AG09309 (cell line): ENCODE results near the gene ZNF175.

Experiments used
- DNase-seq: peaks from one replicate; pipeline ENCODE4 v3.0.0-alpha.2; 2010; ENCODE audit warnings: low read depth
- H3K4me3 ChIP-seq: 2 replicates; pipeline ENCODE4 v1.5.1; 2011; ENCODE audit warnings: mild to moderate bottlenecking, low read depth, low read length, moderate library complexity; ENCODE audit not compliant: control insufficient read depth
- CTCF ChIP-seq: IDR thresholded peaks from 2 replicates; pipeline ENCODE4 v1.5.1; 2011; ENCODE audit warnings: mild to moderate bottlenecking, low read depth, low read length, inconsistent platforms; ENCODE audit not compliant: insufficient read depth, control insufficient read depth; ENCODE audit errors: missing control alignments

ZNF175 gene

GRCh38 chr19:51572410-51572809, 1.3 kb downstream of the ZNF175 start:
- H3K4me3 ChIP-seq, result peak overlapping the region; percentile 83
- no peak for DNase-seq
- TF ChIP-seq CTCF, result no peak

DNA sequence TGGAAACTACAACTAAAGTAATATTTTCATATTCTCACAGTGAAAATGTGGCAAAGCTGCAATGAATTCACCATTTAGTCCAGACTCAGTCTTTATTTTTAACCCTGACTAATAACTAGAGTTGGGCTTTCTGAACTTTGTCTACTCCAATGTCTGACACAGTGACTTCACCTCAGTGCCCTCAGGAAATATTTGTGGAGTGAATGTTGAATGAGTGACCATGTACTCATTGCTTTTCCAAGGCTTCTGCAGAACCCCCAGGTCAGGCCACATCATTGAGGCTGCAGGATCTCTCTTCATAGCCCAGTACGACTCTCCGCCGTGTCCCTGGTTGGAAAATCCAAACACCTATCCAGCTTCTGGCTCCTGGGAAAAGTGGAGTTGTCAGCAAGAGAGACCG, 1.8 kb downstream of the ZNF175 start:
- no peak overlapping the region for H3K4me3 ChIP-seq
- peak; percentile 20 for DNase-seq
- no peak for TF ChIP-seq CTCF

GRCh38 chr19:51573331-51573730, 2.2 kb downstream of the ZNF175 start:
- no peak overlapping the region for H3K4me3 ChIP-seq
- no peak for TF ChIP-seq CTCF
- no peak for DNase-seq

GRCh38 chr19:51576850-51577249, 5.8 kb downstream of the ZNF175 start:
- no peak for DNase-seq
- no peak for TF ChIP-seq CTCF
- H3K4me3 ChIP-seq, result no peak overlapping the region

GRCh38 chr19:51586103-51586728, 15.1 kb downstream of the ZNF175 start:
- DNase-seq, result no peak
- H3K4me3 ChIP-seq, result no peak overlapping the region
- no peak for TF ChIP-seq CTCF

- no peak for TF ChIP-seq CTCF
- no peak for DNase-seq
- H3K4me3 ChIP-seq, result no peak overlapping the region
Measured at GRCh38 chr19:51586799-51587198, 15.7 kb downstream of the ZNF175 start.
